IPS-NIHi11 (cell line): ENCODE measurements around the gene IGFBP2.

ENCODE experiments used
- DNase-seq: peaks from one replicate; pipeline ENCODE4 v3.0.0; 2012; ENCODE audit warnings: mixed read lengths, low spot score

IGFBP2 gene

GRCh38 chr2:216637472-216637871, 4.3 kb downstream of the IGFBP2 start:
- DNase-seq = no peak

- peak; percentile 66 for DNase-seq
These were observed 10.9 kb downstream of the IGFBP2 start for GRCh38 chr2:216643986-216644659.

DNA sequence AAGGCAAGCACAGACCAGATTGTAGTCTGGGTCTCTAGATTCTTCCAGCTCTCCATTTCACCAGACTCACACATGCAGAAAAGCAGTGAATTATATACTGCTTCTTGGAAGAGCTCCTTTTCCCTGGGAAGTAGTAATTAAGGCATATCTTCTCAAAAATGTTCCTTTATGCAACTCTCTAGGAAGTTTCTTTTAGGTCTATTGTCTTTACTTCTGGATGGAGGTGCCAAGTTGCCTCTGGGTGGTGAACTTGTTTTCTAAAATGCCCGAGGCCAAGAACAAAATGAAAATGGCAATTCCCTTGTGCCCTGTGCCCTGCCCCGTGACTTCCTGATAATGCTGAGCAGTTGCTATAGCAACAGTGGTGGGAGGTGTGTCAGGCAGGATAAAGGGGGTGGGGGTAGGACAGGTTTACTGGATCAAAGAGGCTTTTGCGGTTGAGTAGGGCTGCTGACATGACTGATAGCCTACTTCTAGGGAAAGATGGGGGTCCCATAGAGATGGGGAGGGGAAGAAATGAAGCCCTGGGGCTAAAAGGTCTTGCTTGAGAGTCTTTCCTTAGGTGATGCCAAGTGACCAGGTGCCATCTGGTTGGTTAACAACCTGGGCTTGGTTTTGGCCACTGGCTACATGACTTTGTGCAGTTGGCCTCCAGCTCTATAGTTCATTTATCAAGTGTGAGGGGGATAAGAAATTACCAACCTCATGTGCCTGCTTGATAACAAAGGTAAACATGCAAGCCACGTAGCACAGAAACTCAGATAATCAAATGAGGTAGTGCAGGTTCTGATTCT, 11.8 kb downstream of the IGFBP2 start:
- no peak for DNase-seq

DNA sequence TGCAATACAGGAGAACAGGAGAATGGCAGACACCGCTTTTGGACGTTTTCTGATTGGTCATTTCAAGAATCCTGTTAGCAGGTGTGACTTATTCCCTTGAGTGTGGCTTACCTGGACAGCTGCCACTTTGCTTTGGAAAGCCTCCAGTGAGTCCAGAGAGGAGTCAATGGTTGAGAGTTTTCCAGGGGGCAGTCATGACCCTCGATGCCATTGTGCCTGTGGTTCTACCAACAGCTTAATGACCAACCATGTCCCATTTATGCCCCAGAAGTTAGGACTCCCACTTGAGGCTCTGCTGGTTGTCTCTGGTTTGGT, 12.4 kb downstream of the IGFBP2 start:
- DNase-seq = no peak

DNA sequence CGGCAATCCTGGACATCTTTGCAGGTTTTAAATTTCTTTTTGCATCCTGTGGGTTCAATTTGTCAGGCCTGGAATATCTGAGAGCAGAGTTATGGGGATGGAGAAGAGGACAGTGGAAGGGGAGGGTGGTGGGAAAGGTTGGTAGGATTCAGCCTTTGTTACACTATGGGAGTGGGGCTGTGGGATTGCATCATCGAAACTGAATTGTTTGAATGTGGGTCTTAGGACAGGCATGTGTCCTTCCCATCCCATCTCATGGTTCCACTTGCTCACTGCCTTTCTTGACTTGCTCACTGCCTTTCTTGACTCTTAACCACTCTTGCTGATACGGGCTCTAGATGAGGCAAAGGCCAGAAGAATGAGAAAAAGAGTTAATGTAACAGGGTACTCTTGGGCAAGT, 12.9 kb downstream of the IGFBP2 start:
- DNase-seq = no peak

- DNase-seq = no peak
These were observed 14.9 kb downstream of the IGFBP2 start for GRCh38 chr2:216648105-216648504.

DNA sequence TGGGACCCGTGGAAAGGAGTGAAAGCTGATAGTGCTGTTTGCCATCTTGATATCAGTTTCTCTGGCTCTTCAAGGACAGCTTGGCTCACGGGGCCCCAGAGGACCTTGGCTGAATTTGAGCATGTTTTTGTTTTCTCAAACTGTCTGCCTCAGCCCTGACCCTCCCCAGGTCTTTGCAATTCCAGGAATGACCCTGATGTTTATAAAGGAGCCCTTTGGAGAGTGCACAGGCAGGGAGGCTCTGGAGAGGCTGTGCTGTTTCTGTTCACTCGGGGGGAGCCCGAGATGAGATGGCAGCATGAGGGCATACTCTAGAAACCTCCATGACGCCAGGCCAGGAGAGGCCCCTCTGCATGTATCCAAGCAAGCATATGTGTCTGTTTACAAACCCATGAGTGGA, 16.4 kb downstream of the IGFBP2 start:
- DNase-seq = no peak

GRCh38 chr2:216650626-216651257, 17.5 kb downstream of the IGFBP2 start:
- no peak for DNase-seq

GRCh38 chr2:216651351-216651881, 18.2 kb downstream of the IGFBP2 start:
- DNase-seq = no peak

- DNase-seq = no peak
These were observed 19.3 kb downstream of the IGFBP2 start for GRCh38 chr2:216652566-216652965.

- DNase-seq = no peak
These were observed 20.0 kb downstream of the IGFBP2 start for GRCh38 chr2:216653093-216653799.

- no peak for DNase-seq
These were observed 20.7 kb downstream of the IGFBP2 start for GRCh38 chr2:216653931-216654365.

DNA sequence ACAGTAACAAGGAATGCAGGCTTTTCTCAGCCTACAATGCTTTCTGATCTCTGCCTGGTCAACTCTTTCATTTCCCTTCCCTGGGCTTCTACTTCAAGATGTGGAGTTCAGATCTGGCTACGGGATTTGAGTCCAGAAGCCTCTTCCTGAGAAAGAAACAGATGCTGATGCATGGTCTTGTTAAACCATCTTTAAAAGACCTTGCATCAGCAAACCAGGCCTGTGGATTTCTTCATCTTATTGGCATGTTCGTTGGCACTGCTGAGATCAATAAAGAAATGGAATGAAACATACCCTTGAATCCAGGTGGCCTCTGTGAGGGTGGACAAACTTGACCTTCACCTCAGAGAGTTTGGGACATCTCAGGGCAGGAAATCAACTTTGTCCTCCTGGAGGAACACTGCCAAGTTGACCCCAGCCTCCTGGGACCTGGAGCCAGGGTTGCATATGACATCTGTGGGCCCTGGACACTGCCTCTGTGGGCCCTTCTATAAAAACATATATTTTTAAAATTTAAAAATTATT, 21.4 kb downstream of the IGFBP2 start:
- DNase-seq = no peak

- DNase-seq = no peak
These were observed 24.1 kb downstream of the IGFBP2 start for GRCh38 chr2:216657086-216657855.

DNA sequence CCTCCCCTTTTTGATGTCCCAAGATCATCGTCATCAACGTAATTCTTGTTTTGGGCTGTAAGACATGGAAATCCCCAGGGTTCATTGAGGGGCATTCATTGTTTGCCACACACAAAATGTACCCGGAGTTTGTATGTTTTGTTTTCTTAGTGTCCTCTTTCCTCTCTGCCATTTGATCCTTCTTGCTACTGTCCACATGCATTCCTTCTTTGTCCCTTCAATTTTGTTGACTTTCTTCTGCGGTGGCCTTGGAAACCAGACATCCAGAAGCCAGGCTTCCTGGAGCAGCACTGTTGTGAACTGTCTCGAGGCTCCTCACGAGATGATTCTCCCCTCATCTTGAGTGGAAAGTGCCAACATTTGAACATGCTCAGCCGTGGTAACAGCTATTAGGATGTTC, 24.8 kb downstream of the IGFBP2 start:
- no peak for DNase-seq

GRCh38 chr2:216658757-216659156, 25.5 kb downstream of the IGFBP2 start:
- DNase-seq = no peak

- no peak for DNase-seq
These were observed 26.1 kb downstream of the IGFBP2 start for GRCh38 chr2:216659276-216659675.

DNA sequence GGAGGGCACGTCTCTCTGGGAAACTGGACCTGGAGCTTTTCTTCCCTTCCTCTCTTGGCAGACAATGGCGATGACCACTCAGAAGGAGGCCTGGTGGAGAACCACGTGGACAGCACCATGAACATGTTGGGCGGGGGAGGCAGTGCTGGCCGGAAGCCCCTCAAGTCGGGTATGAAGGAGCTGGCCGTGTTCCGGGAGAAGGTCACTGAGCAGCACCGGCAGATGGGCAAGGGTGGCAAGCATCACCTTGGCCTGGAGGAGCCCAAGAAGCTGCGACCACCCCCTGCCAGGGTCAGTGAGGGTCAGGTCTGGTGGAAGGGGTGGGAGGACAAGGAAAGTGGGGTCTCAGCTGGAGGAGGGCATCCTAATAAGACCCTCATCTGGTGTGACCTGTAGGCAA, 27.3 kb downstream of the IGFBP2 start:
- no peak for DNase-seq

GRCh38 chr2:216661051-216661450, 27.8 kb downstream of the IGFBP2 start:
- DNase-seq = no peak

DNA sequence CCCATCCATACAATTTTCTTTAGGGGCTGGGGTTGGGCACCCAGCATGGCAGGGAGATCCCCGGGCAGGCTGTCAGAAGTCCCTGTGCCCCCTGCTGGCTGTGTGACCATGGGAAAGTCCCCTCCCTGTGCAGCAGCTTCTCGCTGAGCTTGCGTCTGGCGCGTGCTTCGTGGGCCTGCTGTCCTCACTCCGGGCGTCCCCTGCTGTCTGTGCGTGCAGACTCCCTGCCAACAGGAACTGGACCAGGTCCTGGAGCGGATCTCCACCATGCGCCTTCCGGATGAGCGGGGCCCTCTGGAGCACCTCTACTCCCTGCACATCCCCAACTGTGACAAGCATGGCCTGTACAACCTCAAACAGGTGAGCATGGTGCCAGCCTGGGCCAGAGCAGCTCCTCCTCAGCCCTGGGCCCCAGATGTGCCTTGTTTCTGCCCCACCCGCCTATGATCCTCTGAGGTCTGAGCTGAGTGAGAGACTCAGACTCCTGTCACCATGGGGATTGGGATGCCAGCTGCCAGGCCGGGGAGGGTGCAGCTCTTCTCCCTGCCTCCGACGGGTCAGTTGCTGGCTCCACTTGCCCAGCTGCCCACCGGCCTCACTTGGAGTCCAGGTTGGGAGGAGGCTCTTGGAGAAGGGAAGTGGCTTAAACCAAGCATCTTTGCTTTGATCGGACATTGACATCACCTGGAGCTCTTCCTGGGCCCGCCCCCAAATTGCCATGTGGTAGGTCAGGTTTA, 28.6 kb downstream of the IGFBP2 start:
- no peak for DNase-seq

DNA sequence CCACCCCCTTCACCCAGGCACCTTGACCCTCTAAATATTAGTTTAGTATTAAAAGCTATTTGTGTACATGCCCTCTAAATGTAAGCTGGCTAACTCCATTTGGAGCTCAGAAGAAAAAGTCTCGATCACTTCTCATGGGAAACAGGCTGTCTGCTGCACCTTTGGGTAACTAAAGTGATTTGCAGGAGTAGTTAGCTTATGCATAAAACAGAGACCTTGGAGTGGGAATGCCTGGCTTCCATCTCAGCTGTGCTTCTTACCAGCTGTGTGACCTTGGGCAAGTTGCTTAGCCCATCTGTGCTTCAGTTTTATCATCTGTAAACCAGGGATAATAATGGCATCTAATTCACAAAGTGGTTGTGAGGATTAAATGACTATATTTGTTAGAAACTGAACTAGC, 29.9 kb downstream of the IGFBP2 start:
- no peak for DNase-seq
